ENCODE measurements around the gene NUDT19. TPM values are rescaled to one million over a fixed set of nuclear protein-coding genes. Genes with fewer than 3 reads are reported as not detected.

Gene NUDT19
- total and polyA plus RNA-seq, 9 of the 15 experiments (the other 6 are each of a cell fraction or from before 2014, with no cell fraction given), result 9.6 to 38.6 (median 14.4) TPM

DNA sequence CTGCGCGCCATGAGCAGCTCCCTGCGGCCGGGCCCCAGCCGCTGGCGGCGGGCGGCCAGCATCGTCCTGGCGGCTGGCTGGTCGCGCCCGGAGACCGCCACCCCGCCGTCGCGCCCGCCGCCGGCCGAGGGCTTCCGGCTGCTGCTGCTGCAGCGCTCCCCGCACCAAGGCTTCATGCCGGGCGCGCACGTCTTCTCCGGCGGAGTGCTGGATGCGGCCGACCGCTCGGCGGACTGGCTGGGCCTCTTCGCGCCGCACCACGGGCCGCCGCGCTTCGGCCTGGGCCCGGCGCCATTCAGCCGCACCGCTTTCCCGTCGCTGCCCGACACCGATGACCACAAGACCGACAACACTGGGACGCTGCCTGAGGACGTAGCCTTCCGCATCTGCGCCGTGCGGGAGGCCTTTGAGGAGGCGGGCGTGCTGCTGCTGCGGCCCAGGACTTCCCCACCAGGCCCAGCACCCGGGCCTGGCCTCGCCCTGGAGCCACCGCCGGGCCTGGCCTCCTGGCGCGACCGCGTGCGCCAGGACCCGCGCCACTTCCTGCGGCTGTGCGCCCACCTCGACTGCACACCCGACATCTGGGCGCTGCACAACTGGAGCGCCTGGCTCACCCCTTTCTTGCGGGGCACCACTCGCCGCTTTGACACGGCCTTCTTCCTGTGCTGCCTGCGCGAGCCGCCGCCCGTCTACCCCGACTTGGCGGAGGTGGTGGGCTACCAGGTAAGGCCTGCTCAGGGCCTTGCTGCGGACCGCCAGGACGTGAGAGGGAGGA, 518 bp downstream of the NUDT19 start (continued):
- TF ChIP-seq, protein P1, sequence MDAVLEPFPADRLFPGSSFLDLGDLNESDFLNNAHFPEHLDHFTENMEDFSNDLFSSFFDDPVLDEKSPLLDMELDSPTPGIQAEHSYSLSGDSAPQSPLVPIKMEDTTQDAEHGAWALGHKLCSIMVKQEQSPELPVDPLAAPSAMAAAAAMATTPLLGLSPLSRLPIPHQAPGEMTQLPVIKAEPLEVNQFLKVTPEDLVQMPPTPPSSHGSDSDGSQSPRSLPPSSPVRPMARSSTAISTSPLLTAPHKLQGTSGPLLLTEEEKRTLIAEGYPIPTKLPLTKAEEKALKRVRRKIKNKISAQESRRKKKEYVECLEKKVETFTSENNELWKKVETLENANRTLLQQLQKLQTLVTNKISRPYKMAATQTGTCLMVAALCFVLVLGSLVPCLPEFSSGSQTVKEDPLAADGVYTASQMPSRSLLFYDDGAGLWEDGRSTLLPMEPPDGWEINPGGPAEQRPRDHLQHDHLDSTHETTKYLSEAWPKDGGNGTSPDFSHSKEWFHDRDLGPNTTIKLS (IDR thresholded peaks at IDR 0.05; ENCODE audit: borderline replicate concordance, low read depth), result no peak
- no peak; a peak in 1 of 4 replicates for TF ChIP-seq TEAD1 (CRISPR knock-in tag; IDR thresholded peaks at IDR 0.05)
- TF ChIP-seq EHMT2 (IDR thresholded peaks at IDR 0.05), result no peak
- no peak for TF ChIP-seq MAFF (IDR thresholded peaks at IDR 0.05; ENCODE audit: low read length)
- TF ChIP-seq POLR2AphosphoS2 (IDR thresholded peaks at IDR 0.05; ENCODE audit: low read length), result no peak
- TF ChIP-seq MAFK (IDR thresholded peaks at IDR 0.05; ENCODE audit: low read length), result no peak
- TF ChIP-seq, protein P2, sequence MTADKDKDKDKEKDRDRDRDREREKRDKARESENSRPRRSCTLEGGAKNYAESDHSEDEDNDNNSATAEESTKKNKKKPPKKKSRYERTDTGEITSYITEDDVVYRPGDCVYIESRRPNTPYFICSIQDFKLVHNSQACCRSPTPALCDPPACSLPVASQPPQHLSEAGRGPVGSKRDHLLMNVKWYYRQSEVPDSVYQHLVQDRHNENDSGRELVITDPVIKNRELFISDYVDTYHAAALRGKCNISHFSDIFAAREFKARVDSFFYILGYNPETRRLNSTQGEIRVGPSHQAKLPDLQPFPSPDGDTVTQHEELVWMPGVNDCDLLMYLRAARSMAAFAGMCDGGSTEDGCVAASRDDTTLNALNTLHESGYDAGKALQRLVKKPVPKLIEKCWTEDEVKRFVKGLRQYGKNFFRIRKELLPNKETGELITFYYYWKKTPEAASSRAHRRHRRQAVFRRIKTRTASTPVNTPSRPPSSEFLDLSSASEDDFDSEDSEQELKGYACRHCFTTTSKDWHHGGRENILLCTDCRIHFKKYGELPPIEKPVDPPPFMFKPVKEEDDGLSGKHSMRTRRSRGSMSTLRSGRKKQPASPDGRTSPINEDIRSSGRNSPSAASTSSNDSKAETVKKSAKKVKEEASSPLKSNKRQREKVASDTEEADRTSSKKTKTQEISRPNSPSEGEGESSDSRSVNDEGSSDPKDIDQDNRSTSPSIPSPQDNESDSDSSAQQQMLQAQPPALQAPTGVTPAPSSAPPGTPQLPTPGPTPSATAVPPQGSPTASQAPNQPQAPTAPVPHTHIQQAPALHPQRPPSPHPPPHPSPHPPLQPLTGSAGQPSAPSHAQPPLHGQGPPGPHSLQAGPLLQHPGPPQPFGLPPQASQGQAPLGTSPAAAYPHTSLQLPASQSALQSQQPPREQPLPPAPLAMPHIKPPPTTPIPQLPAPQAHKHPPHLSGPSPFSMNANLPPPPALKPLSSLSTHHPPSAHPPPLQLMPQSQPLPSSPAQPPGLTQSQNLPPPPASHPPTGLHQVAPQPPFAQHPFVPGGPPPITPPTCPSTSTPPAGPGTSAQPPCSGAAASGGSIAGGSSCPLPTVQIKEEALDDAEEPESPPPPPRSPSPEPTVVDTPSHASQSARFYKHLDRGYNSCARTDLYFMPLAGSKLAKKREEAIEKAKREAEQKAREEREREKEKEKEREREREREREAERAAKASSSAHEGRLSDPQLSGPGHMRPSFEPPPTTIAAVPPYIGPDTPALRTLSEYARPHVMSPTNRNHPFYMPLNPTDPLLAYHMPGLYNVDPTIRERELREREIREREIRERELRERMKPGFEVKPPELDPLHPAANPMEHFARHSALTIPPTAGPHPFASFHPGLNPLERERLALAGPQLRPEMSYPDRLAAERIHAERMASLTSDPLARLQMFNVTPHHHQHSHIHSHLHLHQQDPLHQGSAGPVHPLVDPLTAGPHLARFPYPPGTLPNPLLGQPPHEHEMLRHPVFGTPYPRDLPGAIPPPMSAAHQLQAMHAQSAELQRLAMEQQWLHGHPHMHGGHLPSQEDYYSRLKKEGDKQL (CRISPR knock-in tag; IDR thresholded peaks at IDR 0.05; ENCODE audit: borderline replicate concordance), result no peak
- no peak for TF ChIP-seq MXI1 (IDR thresholded peaks at IDR 0.05; ENCODE audit: low read depth, low read length)
- no peak for TF ChIP-seq MIER1 (IDR thresholded peaks at IDR 0.05; ENCODE audit: low read depth)
- TF ChIP-seq ZNF57 (CRISPR knock-in tag; IDR thresholded peaks at IDR 0.05), result no peak
- no peak; a peak in 1 of 4 replicates for TF ChIP-seq FOXA3 (CRISPR knock-in tag; conservative IDR thresholded peaks at IDR 0.05 in 1 of 2, IDR thresholded peaks at IDR 0.05 in 1 of 2)
- no peak for TF ChIP-seq RBM25 (IDR thresholded peaks at IDR 0.05; ENCODE audit: low read depth, low read length, severe bottlenecking)
- TF ChIP-seq, protein P3, sequence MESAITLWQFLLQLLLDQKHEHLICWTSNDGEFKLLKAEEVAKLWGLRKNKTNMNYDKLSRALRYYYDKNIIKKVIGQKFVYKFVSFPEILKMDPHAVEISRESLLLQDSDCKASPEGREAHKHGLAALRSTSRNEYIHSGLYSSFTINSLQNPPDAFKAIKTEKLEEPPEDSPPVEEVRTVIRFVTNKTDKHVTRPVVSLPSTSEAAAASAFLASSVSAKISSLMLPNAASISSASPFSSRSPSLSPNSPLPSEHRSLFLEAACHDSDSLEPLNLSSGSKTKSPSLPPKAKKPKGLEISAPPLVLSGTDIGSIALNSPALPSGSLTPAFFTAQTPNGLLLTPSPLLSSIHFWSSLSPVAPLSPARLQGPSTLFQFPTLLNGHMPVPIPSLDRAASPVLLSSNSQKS (CRISPR knock-in tag; IDR thresholded peaks at IDR 0.05), result no peak
- peak; percentile 99 for TF ChIP-seq ZFX (CRISPR knock-in tag; IDR thresholded peaks at IDR 0.05)
- TF ChIP-seq, protein P4, sequence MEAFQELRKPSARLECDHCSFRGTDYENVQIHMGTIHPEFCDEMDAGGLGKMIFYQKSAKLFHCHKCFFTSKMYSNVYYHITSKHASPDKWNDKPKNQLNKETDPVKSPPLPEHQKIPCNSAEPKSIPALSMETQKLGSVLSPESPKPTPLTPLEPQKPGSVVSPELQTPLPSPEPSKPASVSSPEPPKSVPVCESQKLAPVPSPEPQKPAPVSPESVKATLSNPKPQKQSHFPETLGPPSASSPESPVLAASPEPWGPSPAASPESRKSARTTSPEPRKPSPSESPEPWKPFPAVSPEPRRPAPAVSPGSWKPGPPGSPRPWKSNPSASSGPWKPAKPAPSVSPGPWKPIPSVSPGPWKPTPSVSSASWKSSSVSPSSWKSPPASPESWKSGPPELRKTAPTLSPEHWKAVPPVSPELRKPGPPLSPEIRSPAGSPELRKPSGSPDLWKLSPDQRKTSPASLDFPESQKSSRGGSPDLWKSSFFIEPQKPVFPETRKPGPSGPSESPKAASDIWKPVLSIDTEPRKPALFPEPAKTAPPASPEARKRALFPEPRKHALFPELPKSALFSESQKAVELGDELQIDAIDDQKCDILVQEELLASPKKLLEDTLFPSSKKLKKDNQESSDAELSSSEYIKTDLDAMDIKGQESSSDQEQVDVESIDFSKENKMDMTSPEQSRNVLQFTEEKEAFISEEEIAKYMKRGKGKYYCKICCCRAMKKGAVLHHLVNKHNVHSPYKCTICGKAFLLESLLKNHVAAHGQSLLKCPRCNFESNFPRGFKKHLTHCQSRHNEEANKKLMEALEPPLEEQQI (IDR thresholded peaks at IDR 0.05), result no peak
- no peak for TF ChIP-seq GTF2E2 (tag; IDR thresholded peaks at IDR 0.05)

Measured in K562 (cell line).